MM.1S (cell line): ENCODE data around the gene MPPED1.

Experiments used
- CTCF ChIP-seq: fragments of 300-600 bp; sonication (generic); IDR thresholded peaks from 2 replicates; pipeline ENCODE4 v1.5.1; 2016; ENCODE audit warnings: antibody characterized with exemption, low read length, mixed read lengths
- EZH2phosphoT487 ChIP-seq: fragments of 300-600 bp; sonication (generic); IDR thresholded peaks from 2 replicates; pipeline ENCODE4 v1.6.1; 2018; ENCODE audit warnings: antibody characterized with exemption, low read length

- TF ChIP-seq CTCF (no peak), EZH2phosphoT487 (no peak)
These were observed 1.3 kb downstream of the MPPED1 start for GRCh38 chr22:43412808-43413795.
